Activated CD8-positive, alpha-beta memory T cell treated with anti-CD3 and anti-CD28 coated beads, Interleukin-2, amount 50 U/mL, for 4 hours (primary cell): ENCODE results near the gene KDM4C.
"Not testable (repeated sequence)": the region's sequence is repeated elsewhere in the genome, so short reads cannot be mapped to it uniquely, and the experiment has no call there.

Source experiments
- DNase-seq: peaks from one replicate; pipeline ENCODE4 v3.0.0-alpha.2; 2020

KDM4C gene

DNA sequence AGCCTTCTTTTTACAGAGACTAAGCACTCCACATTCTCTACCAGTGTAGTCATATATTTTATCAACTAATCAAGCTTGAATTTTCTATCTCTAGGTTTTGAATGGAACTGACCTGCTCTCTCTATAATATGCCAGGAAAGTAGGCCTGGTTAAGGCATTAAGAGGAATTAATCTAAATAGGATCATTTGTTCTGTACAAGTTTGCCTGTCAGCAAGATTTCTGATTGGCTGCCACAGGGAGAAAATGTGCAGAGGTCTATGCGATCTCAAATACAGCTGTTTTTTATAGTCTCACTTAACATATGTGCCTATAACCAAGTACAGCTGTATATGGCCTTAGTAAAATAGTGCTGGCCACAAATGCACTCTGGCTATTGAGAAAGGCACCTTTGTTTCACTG, 418.8 kb downstream of the KDM4C start:
- no peak for DNase-seq

DNA sequence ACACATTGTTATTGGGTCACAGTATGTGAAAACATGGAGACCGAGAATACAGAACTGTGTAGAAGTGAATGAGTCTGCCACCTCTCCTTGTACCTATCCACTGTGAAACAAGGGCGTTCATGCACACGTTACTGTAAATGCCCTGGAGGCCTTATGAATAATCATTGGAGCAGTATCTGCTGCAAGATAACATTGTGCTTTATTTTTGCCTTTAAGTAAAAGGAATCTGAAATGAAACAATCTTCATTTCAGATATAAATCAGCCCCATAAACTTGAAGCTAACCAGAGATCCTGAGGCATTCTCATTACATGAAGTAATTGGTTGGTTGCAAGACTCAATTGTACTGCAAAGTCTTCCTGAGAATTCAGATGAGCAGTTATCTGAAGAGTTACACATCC, 419.6 kb downstream of the KDM4C start:
- DNase-seq = no peak

DNA sequence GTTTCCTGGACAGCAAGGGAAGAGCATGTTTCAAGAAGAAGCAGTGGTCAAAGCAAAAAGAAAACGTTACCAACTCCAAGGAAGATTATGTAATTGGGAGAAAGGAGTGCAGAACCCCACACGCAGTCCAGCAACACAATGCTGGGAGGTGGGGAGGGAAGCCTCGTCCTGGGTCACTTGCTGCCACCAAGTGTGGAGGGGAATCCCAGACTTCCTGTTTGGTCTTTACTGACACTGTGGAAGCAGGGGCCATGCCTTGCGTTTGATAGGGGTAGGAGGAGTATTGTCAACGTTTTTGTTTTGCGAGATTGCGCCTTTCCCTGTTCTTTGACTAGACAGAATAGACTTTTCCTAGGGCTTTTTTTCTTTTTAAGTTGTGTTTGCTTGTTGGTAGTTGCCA, 421.0 kb downstream of the KDM4C start:
- DNase-seq = no peak

DNA sequence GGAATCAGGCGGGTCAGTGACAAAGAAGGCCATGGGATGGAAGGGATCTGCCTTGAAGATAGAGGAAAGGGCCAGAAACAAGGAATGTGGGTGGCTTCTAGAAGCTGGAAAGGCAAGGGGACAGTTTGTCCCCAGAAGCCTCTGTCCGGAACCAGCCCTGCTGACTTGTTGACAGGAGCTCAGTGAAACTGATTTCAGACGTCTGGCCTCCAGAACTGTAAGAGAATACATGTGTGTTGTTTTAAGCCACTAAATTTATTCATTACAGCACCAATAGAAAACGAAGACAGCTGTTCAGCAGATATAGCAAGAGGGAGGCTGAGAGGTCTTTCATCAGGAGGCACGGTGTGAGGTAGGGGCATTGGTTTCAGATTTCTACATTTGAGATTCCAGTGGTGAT, 422.5 kb downstream of the KDM4C start:
- no peak for DNase-seq

DNA sequence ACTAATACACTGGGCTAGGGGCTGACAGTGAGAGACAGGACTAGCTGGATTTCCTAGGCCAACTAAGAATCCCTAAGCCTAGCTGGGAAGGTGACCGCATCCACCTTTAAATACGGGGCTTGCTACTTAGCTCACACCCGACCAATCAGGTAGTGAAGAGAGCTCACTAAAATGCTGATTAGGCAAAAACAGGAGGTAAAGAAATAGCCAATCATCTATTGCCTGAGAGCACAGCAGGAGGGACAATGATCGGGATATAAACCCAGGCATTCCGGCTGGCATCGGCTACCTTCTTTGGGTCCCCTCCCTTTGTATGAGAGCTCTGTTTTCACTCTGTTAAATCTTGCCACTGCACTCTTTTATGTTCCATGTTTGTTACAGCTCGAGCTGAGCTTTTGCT, 425.4 kb downstream of the KDM4C start:
- DNase-seq = not testable (repeated sequence)

DNA sequence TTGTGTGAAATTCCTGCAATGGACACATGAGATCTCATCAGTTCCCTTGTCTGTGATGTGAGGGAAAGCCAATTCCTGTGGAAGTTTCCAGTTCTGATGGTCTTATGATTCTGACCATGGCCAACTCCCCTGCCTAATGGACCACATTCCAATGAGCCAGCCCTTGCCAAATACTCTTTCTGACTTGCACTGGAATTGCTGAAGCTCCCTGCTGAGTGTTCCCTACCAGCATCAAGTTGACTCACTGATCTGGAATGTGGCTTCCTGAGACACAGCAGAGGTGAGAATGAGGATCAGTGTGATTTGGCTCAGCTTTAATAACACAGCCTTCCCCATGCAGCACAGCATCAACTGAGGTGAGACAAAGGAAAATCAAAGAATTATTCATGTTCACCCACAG, 427.8 kb downstream of the KDM4C start:
- DNase-seq = no peak

DNA sequence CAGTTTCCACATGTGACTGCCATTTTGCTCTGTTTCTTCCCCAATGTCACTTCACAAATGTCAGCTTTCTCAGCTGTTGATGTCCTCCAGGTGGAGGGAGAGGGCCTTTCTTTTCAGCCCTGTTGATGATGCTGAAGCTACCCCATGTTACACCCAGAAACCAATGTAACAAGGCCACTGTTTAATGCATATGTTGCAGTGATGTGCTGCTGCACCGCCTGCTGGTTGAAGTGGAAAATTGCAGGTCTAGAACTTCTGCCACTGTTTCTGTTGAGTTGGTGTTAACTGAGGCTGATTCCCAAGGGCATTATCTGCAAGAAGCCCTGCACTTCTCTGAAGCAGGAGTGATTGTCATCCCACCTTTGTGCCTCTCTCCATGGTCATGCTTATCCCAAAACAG, 428.4 kb downstream of the KDM4C start:
- no peak for DNase-seq

DNA sequence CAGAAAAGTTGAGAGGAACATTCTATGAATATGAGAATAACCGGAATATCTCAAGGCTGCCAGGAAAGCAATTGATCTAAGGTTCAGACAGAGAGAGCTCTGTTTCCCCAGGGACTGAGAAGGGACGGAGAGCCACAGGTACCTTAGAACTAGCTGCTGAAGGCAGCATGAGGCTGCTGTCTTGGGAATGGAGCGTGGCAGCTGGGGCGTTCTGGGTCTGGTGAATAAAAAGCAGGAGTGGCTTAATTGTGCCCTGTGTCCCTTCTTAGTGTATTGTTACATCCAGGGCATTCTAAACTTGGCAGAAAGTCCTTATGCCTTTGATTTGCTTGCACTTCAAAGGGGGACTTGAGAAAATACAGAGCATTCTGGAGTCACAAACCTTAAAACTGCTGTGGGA, 434.5 kb downstream of the KDM4C start:
- no peak for DNase-seq

DNA sequence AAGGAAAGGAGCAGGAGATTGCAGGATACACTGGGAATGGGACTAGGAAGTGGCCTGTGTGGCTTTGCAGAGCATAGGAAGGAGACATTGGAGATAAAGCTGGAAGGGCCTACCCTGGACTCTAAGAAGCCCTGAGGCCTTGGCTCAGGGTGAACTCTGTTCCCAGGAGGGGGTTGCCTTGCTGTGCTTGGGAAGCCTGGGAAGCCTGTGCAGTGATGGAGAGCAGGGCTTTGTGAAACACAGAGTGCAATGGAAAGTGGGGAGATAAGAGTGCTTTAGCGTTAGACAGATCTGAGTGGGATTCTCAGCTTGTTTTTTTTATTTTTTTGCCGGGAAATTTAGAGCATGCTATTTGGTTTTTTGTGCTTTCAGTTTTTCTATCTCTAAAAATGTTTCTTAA, 437.8 kb downstream of the KDM4C start:
- DNase-seq = no peak

DNA sequence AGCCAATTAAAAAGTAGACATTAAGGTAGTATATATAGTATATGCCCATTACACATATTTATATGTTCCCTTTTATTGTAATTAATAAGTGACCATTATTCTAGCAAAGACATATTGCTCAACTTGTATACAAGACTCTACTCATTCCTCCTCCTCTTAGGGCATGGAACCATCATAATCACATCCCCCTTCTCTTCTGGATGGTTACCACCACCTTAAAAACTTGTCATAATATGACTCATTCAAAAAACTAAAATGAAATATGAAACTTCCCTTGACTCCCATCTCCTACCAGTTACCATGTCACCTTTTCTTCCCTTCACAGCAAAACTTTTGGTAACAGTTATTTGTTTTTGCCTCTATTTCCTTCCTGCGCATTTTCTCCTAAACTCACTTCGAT, 438.7 kb downstream of the KDM4C start:
- no peak for DNase-seq

DNA sequence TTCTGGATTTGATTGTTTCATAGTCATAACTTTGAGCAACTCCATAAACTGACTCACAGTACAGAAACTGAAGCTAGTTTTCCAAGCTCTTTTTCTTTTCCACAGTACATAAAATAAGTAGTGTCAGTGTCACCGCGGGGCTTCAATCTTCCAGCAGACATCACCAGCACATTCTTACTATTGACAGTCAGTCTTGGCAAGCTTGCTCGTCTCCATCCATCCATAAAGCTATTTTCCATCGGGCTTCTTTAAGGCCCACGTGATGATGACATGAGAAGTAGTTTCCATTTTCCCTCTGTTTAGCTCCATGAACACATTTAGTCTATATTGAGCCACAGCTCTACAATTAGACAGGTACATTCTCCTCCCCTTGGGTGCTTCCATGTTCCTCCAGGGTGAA, 443.4 kb downstream of the KDM4C start:
- DNase-seq = no peak

DNA sequence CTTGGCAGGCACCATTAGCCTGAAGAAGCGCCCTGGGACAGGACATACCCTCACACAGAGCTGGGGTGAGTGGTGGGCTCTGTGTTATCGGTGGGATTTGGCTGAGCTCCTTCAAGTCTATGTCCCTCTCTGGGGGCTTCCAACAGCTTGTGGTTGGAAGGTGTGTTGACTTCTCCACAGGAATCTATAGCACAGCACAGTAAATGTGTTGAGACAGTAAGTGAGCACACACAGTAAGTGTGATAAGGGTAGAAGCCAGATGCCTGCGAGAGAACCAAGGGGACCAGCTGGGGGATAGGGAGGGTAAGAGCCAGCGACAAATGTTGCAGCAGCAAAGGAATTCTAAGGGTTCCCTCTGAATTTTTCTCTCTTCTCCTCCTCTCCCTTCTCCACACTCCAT, 448.0 kb downstream of the KDM4C start:
- no peak for DNase-seq

DNA sequence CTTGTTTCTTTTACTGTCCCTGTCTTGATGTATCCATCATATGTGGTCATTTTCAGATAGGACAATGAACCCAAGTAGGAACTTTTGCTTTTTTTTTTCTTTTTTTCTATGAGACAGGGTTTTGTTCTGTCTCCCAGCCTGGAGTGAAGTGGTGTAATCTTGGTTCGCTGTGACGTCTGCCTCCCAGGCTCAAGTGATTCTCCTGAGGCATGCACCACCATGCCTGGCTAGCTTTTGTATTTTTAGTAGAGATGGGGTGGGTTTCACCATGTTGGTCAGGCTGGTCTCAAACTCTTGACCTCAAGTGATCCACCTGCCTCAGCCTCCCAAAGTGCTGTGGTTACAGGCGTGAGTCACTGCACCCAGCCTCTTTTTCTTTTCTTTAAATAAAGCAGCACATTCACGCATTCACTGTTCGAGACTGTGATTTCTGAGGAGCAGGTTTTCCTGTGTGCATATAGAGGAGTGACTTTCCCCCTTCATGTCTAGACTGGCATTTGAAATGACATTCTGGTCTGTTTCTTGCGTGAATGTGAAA, 448.5 kb downstream of the KDM4C start:
- DNase-seq = no peak

DNA sequence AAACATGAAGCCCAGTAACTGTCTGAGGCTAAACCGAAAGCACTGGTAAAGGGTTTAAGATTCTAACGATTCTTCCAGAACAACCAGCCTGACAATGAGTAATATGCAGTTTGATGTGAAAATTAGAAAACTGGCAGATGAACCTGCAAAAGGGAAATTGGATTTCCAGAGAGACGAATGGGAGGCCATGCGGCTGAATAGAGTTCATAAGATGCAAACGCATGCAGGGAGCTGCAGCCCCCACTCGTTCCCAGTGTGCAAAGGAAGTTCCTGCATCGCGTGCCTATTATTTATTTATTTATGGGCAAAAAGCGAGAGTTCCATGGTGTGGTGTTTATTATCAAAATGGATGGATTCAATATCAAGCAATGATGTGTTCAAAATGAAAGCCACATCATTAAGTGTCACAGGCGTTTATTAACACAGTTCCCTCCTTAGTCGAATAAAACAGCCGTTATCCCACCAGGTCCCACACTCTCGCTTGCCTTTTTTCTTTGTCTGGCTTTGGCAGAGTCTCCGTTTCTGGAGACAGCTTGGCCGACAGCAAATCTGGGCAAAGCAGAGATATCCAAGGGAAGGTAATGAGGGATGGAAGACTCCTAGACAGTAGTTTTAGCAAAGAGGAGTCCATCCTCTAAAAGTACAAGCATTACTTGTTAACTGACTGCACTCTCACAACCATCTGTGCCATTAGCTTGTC, 451.4 kb downstream of the KDM4C start:
- no peak for DNase-seq

DNA sequence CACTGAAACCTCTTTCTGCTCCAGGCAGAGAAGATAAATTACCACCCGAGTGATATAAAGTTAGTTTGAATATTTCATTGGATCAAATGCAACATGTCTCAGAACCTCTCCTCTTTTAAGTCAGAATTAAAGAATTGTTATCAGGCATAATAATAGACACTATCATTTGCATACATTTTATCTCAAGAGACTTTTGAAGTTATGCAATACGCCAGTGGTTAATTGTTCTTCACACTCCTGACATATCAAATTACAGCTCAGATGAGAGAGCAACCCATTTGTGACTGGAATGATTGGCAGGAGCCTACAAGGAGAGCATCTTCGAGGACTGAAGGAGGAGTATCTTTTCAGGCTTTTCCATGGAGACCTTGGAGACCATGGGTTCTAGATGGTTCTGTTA, 452.2 kb downstream of the KDM4C start:
- DNase-seq = no peak

DNA sequence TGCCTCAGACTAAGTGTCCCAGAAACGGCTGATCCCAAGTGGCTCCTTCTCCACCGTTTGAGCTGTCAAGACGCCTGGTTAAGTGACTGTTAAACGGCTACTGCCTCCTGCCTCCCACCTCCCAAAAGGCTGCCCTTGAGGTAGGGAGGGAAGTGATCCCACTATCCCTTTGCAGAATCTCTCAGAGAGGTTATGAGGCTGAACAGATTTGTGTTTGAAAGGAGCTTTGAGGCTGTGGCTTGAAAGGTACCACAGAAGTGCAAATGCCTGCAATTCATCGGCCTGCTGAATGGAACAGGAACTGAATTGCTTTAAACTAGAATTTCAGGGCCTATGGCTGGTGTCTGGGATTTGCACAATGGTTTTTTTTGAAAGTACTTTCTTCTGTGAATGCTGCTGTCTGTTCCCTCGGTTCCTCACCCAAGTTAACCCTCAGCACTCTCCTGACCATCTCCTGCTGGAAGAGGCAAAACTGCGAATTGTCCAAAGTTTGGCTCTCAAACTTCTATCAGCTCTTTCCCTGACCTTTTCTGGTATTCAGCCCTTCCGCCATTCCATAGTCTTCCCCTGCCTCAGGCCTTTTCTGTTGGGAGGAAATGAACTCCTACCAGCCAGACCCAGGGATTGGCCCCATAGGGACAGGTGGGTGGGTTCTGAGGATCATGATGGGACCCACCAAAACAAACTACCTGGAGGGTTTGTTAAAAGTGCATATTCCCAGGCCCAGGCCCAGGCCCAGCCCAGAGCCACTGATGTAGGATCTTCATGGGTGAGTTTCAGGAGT, 453.3 kb downstream of the KDM4C start:
- DNase-seq = no peak

DNA sequence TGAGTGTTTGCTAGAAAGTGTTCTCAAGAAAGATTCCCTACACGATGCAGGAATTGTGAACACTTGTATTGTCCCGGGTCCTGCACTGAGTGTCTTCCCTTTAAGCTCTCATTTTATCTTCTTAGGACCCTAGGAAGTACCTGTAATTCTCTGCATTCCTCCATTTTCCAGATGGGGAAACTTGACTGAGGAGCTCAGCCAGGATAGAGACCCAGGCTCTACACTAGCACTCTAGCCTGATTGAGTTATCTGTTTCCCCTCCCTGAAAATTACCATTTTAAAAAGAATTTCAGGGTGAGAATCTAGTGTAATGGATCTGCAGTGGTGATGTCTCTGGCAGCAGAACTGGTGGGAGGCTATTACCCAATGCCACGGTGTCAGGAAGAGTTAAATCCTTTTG, 453.9 kb downstream of the KDM4C start:
- no peak for DNase-seq

DNA sequence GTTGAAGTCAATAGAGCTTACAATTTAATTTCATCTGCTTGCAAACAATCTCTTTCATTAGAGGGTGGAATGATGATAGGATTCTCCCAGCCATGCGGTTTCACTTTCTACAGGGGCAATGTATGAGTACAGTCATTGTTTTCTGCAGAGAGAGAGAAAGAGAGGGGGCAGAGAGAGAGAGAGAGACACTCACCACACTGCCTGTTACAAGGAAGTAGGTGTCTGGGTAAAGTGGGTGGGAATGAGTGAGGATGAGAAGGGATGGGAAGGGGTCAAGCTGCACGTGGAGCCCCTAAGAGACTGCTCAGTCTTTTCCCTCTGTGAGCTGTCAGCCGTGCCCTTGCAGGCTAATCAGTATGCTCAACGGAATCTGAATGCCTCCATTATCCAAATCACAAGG, 454.3 kb downstream of the KDM4C start:
- DNase-seq = no peak

DNA sequence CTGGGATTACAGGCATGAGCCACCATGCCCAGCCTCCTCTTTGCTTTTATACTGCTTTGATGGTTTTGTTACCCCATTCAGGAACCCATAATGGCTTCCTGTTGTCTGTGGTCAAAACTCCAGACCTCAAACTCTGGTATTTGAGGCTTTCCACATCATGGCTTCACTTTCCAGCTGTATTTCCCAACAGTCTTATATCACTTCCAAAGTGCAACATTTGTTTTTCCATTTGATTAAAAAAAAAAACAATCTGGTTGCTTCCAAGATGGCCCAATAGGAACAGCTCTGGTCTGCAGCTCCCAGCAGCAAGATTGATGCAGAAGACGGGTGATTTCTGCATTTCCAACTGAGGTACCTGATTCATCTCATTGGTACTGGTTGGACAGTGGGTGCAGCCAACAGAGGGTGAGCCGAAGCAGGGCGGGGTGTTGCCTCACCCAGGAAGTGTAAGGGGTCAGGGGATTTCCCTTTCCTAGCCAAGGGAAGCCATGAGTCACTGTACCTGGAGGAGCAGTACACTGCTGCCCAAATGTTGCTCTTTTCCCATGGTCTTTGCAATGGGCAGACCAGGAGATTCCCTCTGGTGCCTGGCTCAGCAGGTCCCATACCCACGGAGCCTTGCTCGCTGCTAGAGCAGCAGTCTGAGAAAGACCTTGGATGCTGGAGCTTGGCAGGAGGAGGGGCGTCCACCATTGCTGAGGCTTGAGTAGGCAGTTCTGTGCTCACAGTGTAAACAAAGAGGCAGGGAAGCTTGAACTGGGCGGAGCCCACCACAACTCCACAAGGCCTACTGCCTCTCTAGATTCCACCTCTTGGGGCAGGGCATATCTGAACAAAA, 458.4 kb downstream of the KDM4C start:
- no peak for DNase-seq

DNA sequence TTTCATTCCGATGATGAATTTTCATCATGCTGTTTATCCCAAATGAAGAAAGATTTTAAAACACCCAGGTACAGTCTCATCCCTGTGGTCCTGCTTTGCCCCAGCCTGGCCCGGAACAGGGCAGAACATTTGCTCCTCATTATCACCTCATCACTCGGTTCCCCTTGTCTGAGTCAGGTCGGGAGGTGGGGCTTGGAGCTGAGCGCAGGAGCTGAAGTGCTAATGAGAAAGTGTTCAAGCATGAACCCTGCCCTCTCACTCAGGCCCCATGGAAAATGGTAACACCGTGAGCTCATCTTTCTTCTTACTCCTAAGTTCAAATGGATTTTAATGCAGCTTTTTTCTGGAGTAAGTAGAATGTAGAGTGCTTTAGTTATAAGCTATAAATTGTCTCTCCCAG, 466.2 kb downstream of the KDM4C start:
- no peak for DNase-seq
